ENCODE measurements around the gene ZNRF1. TPM values are rescaled to one million over a fixed set of nuclear protein-coding genes. Genes with fewer than 3 reads are reported as not detected.

ZNRF1 gene
- total and polyA plus RNA-seq, 2 of the 13 experiments (the other 11 are each of a cell fraction or from before 2014, with no cell fraction given): 43.9 to 58.7 TPM

DNA sequence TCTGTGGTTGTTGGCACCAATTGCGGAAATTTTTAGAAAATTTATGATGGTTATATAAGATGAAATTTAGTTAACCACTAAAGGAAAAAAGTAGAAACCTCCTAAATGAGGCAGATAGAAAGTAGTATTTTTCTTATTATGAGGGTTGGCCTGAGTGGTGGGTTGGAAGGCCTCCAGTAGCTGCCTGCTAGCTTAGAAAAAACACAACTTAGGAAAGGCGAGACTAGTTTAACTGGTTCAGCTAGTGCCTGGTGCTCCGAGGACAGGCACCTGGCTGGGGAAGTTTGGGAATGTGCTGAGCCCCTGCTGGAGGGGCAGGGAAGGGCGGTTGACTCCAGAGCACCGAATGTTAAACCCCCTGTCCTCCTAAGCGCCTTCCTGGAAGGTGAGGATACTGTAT is 97.8 kb downstream of the ZNRF1 start:
- peaks cover 19% of the 10 kb centered on the region for H4K20me1 ChIP-seq (ENCODE audit: insufficient read depth, low read length)
- no peak overlapping the region for H3K27ac ChIP-seq (ENCODE audit: extremely low read length, insufficient read depth, low read length)
- H3K36me3 ChIP-seq (replicated peaks in 1 of 2; ENCODE audit: control insufficient read depth in 1 of 2, insufficient read depth in 2 of 2, low read length in 2 of 2): peaks cover 27 to 35% of the 10 kb centered on the region in 2 experiments
- WGBS (ENCODE audit: low lambda C conversion rate): 99% methylated on average over 6 of the region's 6 CpGs
- BruUV-seq (replicated peaks): no TSS peak
- no peak for FAIRE-seq
- no peaks in the 10 kb centered on the region for H3K27me3 ChIP-seq (ENCODE audit: control insufficient read depth in 1 of 2, insufficient read depth in 2 of 2, low read length in 2 of 2)
- no peak overlapping the region for H3K4me3 ChIP-seq (replicated peaks in 1 of 3; ENCODE audit: insufficient read depth in 1 of 3, low read depth in 2 of 3, low read length in 3 of 3)
- ATAC-seq: peak; percentile 48; the same call in 2 of the 3 replicates
- H3K79me2 ChIP-seq (ENCODE audit: insufficient read depth, low read length): peaks cover 23% of the 10 kb centered on the region
- no peak overlapping the region for H2AFZ ChIP-seq (ENCODE audit: low read length)
- intact Hi-C loops (cut with micrococcal nuclease; ENCODE audit: unreplicated experiment) (no loop called here), in situ Hi-C loops (cut with HindIII; ENCODE audit: extremely low pct_ligation_motif_present, low pct_unique_long_range_greater_than_20kb) (no loop called here)
- CTCF ChIA-PET (ENCODE audit: low intra/inter-chr PET ratio, low total read pairs): interaction anchor here (0.8 kb wide), 1 partner anchor 99 kb away, joined by 4 read pairs; no protein-coding TSS in a partner anchor
- no peak overlapping the region for H3K9ac ChIP-seq (ENCODE audit: insufficient read depth, low read depth, low read length)
- POLR2A ChIA-PET: no interaction called here
- DNase-seq (ENCODE audit: low spot score): no peak
- H3K4me2 ChIP-seq (ENCODE audit: low read depth, low read length): no peak overlapping the region
- no peaks in the 10 kb centered on the region for H3K9me3 ChIP-seq (ENCODE audit: low read length)
- peaks cover 43% of the 10 kb centered on the region for H3K4me1 ChIP-seq (ENCODE audit: insufficient read depth, low read length)
- no peak for TF ChIP-seq ARID2 (CRISPR knock-in tag; IDR thresholded peaks at IDR 0.05; ENCODE audit: borderline replicate concordance)
- TF ChIP-seq, protein P1, sequence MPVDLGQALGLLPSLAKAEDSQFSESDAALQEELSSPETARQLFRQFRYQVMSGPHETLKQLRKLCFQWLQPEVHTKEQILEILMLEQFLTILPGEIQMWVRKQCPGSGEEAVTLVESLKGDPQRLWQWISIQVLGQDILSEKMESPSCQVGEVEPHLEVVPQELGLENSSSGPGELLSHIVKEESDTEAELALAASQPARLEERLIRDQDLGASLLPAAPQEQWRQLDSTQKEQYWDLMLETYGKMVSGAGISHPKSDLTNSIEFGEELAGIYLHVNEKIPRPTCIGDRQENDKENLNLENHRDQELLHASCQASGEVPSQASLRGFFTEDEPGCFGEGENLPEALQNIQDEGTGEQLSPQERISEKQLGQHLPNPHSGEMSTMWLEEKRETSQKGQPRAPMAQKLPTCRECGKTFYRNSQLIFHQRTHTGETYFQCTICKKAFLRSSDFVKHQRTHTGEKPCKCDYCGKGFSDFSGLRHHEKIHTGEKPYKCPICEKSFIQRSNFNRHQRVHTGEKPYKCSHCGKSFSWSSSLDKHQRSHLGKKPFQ (CRISPR knock-in tag; IDR thresholded peaks at IDR 0.05; ENCODE audit: insufficient replicate concordance): no peak
- TF ChIP-seq, protein P2, sequence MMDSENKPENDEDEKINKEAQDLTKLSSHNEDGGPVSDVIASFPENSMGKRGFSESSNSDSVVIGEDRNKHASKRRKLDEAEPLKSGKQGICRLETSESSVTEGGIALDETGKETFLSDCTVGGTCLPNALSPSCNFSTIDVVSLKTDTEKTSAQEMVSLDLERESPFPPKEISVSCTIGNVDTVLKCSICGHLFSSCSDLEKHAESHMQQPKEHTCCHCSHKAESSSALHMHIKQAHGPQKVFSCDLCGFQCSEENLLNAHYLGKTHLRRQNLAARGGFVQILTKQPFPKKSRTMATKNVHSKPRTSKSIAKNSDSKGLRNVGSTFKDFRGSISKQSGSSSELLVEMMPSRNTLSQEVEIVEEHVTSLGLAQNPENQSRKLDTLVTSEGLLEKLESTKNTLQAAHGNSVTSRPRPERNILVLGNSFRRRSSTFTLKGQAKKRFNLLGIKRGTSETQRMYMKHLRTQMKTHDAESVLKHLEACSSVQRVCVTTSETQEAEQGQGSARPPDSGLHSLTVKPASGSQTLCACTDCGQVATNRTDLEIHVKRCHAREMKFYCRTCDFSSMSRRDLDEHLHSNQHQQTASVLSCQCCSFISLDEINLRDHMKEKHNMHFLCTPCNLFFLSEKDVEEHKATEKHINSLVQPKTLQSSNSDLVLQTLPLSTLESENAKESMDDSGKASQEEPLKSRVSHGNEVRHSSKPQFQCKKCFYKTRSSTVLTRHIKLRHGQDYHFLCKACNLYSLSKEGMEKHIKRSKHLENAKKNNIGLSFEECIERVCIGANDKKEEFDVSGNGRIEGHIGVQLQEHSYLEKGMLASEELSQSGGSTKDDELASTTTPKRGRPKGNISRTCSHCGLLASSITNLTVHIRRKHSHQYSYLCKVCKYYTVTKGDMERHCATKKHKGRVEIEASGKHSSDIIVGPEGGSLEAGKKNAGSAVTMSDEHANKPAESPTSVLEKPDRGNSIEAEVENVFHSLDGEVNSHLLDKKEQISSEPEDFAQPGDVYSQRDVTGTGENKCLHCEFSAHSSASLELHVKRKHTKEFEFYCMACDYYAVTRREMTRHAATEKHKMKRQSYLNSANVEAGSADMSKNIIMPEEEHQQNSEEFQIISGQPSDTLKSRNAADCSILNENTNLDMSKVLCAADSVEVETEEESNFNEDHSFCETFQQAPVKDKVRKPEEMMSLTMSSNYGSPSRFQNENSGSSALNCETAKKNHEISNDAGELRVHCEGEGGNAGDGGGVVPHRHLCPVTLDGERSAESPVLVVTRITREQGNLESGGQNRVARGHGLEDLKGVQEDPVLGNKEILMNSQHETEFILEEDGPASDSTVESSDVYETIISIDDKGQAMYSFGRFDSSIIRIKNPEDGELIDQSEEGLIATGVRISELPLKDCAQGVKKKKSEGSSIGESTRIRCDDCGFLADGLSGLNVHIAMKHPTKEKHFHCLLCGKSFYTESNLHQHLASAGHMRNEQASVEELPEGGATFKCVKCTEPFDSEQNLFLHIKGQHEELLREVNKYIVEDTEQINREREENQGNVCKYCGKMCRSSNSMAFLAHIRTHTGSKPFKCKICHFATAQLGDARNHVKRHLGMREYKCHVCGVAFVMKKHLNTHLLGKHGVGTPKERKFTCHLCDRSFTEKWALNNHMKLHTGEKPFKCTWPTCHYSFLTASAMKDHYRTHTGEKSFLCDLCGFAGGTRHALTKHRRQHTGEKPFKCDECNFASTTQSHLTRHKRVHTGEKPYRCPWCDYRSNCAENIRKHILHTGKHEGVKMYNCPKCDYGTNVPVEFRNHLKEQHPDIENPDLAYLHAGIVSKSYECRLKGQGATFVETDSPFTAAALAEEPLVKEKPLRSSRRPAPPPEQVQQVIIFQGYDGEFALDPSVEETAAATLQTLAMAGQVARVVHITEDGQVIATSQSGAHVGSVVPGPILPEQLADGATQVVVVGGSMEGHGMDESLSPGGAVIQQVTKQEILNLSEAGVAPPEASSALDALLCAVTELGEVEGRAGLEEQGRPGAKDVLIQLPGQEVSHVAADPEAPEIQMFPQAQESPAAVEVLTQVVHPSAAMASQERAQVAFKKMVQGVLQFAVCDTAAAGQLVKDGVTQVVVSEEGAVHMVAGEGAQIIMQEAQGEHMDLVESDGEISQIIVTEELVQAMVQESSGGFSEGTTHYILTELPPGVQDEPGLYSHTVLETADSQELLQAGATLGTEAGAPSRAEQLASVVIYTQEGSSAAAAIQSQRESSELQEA (CRISPR knock-in tag; IDR thresholded peaks at IDR 0.05; ENCODE audit: not compliant biosample characterization): no peak
- no peak for TF ChIP-seq ZNF841 (CRISPR knock-in tag; IDR thresholded peaks at IDR 0.05; ENCODE audit: borderline replicate concordance)
- TF ChIP-seq, protein P3, sequence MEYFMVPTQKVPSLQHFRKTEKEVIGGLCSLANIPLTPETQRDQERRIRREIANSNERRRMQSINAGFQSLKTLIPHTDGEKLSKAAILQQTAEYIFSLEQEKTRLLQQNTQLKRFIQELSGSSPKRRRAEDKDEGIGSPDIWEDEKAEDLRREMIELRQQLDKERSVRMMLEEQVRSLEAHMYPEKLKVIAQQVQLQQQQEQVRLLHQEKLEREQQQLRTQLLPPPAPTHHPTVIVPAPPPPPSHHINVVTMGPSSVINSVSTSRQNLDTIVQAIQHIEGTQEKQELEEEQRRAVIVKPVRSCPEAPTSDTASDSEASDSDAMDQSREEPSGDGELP (IDR thresholded peaks at IDR 0.05; ENCODE audit: borderline replicate concordance, low read depth): no peak
- no peak for TF ChIP-seq TOPORS (CRISPR knock-in tag; IDR thresholded peaks at IDR 0.05)
- TF ChIP-seq ZNF260 (CRISPR knock-in tag; IDR thresholded peaks at IDR 0.05; ENCODE audit: borderline replicate concordance, low read depth): no peak
- no peak for TF ChIP-seq ZBTB1 (CRISPR knock-in tag; IDR thresholded peaks at IDR 0.05; ENCODE audit: borderline replicate concordance)
- TF ChIP-seq, protein P4, sequence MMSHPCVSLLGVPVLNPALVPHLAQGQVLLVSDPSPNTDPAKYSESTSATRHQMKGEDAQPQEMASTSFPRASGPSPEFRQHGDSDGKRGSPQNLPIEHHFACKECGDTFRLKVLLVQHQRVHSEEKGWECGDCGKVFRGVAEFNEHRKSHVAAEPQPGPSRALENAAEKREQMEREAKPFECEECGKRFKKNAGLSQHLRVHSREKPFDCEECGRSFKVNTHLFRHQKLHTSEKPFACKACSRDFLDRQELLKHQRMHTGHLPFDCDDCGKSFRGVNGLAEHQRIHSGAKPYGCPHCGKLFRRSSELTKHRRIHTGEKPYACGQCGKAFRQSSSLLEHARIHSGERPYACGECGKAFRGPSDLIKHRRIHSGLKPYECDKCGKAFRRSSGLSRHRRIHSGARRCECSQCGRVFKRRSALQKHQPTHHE (CRISPR knock-in tag; IDR thresholded peaks at IDR 0.05; ENCODE audit: borderline replicate concordance): no peak
- TF ChIP-seq NFATC3 (CRISPR knock-in tag; IDR thresholded peaks at IDR 0.05): no peak
- TF ChIP-seq, protein P5, sequence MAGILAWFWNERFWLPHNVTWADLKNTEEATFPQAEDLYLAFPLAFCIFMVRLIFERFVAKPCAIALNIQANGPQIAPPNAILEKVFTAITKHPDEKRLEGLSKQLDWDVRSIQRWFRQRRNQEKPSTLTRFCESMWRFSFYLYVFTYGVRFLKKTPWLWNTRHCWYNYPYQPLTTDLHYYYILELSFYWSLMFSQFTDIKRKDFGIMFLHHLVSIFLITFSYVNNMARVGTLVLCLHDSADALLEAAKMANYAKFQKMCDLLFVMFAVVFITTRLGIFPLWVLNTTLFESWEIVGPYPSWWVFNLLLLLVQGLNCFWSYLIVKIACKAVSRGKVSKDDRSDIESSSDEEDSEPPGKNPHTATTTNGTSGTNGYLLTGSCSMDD (CRISPR knock-in tag; IDR thresholded peaks at IDR 0.05): no peak

All from HepG2 (cell line).